Germinal center (tissue), 1 donor: ENCODE measurements around the gene STK39.

Experiments
- DNase-seq: peaks from one replicate; pipeline ENCODE4 v3.0.0; 2012; ENCODE audit warnings: mixed read lengths, low spot score

Gene STK39

DNA sequence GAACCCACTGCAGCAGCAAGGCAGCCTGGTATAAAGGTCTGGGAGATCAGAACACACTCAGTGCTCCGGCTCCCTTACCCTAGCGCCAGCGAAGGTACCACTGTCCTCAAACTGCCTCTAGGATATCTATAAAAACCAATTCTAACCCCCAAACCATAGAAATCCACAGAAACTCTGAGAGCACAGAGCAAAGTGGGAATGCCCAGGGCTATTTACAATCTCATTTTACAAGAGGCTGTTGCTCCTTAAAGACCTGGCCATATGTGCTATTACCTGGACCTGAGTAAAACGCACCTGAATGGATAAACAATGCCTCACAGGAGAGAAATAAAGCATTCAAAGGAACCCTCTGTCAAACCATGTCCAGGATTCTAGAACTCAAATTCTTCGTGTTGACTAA lies 4.3 kb downstream of the STK39 start:
- no peak for DNase-seq

DNA sequence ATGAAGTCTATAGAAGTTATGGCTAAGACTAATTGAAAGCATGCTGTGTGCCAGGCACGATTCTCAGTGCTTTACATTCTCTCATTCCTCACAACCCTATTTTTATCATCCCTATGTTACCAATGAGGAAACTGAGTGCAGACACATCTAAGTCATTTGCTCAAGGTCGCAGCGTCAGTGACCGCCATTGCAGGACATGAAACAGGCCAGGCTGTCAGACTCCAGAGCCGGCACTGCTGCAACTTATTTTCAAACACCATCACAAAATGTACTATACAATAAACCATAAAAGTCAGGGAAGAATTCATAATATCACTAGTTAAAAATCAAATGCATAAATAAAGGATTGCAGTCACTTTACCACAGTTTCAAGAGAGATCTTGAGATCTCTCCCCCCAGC lies 5.6 kb downstream of the STK39 start:
- no peak for DNase-seq

DNA sequence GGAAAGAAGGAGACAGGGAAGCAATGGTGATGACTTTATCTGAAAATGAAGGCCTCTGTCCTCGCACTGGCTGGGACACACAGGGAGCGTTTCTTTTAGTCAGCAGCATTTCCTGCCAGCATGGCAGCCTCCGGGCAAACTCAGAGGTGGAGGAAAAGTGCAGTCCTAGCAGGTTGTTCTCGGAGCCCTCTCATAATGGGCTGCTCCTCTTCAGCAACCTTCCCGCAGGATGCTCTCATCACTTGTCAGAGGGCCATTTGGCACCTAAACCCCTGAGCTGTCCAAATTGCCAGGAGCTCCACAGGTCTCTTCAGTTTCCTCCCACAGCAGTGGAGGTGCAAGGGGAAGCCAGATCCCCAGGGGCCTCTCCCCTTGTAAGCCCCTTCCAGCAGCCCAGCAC lies 6.2 kb downstream of the STK39 start:
- no peak for DNase-seq

DNA sequence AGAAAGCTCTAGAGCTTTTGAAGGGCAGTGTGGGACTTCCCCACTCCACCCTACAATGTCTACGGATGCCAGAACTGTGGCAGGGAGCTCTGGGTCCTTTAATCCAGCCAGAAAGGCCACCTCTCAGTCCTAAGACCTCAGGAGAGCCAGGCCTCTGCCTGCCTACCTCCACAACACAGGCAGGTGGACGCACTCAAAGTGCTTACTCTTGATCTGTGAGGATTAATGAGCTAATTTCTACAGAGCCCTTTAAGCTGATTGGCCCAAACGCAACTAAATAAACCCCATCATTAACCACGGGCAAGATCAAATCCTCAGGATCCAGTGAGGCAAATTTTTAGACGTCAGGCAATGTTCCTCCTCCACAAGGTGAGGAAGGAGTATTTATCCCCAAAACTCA lies 8.1 kb downstream of the STK39 start:
- DNase-seq = no peak

DNA sequence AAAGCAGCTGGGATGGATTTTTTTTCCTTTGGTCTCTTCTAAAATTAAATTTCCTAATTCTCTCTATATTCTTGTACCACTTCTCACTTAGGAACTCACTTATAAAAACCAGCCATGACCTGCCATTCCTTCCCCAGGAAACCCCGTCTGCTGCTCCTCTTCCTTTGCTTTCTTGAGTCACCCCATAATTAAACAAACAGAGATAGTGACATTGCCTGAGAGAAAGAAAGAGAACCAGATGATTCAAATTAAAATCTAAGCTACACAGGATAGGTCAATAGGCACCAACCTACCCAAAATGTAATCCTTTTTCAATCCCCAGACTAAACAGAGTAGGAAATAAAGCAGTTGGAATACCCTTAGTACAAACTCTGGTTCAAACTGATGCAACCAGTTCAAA lies 9.7 kb downstream of the STK39 start:
- no peak for DNase-seq

DNA sequence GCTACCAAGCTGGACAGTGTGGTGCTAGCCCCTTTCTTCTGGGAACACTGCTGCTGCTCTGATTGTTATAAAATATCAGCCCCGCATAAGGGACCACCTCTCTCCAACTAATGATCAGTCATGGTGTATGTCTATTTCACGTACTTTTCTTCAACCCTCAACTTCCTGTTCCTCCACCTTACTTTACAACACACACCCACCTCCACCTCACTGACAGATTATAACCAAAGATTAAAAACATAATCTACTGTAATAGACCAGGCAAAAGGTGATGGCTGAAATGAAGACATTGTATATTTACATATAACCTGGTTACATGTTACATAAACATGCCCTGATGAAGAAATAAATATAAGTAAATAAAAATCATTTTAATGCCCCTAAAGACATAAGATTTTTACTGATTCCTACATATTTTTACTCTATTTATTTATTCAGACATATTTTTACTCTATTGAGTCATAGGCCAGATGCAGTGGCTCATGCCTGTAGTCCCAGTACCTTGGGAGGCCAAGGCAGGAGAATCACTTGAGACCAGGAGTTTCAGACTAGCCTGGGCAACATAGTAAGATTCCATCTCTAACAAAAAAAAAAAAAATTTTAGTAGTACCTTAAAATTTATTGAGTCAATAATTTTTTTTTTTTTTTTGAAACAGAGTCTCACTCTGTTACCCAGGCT lies 12.8 kb downstream of the STK39 start:
- no peak for DNase-seq

DNA sequence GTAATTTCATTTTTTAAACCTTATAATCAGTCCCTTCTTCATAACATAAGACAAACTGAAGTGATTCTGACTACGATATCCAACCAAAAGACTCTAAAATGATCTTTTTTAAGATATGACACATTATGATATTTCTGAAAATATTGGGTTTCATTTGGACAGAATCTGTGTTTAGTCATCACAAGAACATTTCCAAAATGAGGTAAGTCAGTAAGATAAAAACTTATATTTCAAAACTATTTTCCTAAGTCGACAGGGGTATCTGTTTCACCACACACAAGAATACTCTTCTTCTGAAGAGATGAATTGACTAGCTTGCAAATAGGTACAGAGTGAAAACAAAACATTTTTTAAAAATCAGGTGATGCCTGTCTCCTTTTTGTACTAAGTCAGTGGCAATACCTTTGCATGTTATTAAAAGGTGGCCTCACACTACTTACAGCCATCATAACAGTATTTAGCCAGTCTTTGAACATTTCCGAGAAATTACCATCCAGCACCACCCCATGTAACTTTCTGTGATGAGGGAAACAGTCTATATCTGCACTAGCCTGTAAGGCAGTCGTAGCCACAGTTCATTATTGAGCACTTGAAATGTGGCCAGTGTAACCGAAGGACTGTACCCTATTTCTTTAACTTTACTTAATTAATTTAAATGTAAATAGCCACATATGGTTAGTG lies 13.5 kb downstream of the STK39 start:
- no peak for DNase-seq

DNA sequence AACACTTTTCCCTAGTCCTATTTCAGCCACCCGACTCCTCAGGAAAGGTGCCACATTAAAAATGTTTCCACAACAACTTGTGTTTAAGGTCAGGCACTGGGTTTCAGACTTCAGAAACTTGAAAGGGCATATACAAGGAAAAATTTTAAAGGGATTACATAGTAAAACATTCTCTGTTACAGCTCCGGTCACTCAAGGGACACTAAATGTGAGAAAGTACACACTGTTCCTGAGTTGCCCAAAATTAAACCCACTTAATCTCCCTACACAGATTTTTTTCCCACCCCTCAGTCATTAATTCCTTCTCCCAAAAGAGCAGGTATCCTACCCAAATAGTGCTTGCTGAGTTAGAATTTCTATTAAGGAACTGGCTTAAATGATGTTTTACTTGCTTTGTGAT lies 14.2 kb downstream of the STK39 start:
- no peak for DNase-seq

DNA sequence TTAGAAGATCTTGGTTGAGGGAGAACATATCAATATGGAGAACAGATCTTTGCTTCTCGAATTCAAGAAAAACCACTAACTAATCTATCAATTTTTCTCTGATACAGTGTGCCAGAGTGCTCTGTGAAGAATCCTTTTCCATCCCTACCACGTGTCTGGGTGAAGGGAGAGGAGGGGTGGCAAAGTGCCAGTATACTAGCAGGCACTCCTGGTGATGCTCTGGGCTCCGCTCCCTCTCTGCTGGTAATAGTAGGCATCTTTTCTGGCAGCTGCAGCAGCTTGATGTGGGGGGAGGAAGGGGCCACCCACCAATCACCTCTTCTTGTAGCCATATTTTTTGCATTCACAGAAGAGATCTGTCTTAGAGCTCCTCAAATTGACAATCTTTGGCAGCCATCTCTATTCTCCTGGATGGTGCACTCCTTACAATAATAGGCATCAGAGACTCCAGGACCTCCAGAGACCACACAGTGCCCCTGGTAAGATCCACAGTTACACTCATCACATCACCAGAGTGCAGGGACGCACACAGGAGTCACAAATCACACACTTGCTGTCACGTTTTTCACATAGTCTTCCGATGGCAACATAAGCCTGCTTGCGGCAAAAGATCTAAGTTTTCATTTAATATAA lies 15.7 kb downstream of the STK39 start:
- DNase-seq = no peak

DNA sequence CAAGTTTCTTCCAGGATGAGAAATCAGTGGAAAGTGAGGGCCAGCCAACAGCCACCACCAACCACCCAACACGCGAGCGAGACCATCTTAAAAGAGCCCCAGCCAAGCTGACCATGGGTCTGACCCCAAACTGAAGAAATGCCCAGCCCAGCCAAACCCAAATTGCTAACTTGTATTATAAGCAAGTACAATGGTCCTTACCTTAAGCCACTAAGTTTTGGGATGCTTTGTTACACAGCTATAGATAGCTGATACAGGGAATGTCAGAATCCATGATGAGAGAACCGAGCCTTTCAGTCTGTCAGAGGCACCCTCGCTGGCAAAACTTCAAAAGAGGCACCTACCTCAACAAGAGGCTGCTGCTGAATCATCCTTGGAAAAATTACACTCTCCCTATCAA lies 17.0 kb downstream of the STK39 start:
- no peak for DNase-seq

DNA sequence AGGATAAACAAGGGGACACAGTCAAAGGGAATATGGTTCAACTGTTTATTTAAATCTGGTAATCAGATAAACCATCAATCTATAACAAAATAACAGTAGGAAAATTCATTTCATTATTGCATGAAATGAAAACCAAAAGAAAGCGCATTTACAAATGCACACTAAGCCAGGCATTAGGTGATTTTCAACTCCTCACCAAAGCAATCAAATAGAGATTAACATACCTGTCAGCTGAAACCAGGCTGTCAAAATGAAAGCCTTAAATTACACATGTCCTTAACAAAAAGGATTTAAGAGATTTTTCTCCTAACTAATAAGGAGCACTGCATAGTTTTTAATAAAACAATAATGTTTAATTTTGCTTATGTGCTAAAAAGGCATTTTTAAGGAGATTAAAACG lies 23.0 kb downstream of the STK39 start:
- DNase-seq = no peak

DNA sequence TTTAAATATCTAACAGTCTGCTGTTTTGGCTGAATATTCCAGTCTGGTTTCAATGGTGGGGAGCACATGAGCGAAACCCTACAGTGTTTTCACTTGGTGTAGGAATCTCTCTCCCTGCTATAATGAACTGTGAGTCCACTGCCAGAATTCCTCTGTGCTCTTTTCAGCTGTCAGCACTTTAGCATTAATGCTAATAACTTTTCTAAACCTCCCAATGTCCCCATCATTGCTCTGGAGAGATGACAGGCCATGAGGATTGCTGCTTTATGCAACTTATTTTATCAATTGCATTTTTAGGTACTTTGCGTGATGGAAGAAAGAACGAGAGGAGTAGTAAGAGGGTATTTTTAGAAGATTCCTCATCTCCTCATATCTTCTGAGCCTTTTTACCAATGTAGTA lies 25.3 kb downstream of the STK39 start:
- DNase-seq = no peak

DNA sequence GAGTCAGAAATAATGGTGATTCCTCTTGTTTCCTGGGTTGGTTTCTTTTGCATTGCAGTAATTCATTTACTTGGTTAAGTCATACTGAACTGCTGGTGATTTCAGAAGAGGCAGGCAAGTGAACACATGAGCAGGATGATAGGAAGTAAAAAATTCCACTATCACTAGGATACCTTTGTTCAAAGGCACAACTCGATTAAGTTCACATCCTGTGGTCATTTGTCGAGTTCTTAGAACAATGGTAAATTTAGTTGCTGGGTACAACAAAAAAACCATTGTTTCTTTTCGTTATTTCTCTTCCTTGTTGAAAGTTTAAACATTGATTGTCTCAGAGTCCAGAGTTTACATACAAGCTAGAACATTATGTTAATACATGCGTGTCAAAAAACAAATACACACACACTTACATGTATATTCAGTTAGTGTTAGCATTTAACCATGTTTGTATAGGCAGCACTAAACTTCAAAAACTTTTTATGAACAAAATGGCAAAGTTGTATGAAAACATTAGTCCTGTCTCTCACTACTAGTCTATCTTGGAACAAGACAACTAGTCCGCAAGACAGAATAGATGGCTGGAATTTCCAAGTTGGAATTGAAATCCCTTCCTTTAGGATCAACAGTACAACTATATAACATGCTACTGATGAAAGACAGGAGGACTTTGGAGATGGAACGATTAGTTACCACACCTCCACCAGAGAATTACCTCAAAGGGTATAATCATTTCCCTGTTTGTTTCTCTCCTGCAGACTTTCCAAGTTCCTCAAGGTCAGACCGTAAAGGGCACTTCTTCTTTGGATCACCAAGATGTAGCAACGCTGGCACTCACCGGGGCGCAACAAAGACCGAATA lies 26.2 kb downstream of the STK39 start:
- no peak for DNase-seq

DNA sequence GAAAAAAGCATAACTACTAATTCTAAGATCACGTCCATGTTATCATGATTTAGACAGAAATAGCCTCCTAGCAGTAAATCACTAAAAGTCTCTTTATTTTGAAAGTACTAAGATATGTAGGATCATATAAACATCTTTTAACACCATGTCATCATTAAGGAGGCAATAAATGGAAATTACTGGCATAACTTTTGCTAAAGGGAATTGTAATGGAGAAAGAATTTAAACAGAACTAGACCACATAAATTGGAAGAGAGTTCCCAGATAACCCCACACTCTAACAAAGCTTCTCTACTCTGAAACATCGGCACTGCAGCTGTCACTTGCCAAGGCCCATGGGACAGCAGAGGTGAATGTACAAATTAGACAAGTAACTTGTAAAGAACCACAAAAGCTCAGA lies 29.5 kb downstream of the STK39 start:
- DNase-seq = no peak

DNA sequence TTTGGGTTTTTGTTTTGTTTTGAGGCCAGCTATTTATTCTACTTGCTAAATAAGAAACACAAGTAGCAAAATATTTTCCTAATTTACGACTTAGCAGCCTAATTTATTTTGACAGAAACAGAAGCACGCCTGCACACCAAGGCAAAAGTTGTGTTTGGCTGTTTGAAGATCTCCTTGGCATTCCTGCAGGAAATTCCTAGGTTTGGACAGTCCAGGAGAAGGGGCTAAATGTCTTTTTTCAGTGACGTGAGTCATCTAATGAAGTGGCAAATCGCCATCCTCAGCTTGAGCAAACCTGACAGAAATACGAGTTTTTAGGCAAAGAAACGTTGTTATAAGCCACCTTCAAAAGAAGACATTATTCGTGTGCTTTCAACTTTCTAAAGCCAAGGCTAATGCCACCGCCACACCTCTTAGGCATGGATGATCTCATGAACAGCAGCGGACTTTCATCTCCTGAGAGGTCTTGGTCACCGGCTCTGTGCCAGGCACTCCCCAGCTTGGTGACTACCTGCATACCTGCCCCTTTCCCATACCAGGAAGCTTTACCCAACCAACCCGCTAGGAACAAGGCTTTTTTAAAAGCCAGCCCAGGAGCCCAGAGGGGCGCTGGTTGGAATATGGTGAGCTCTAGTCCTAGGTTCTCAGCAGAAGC lies 30.9 kb downstream of the STK39 start:
- no peak for DNase-seq

DNA sequence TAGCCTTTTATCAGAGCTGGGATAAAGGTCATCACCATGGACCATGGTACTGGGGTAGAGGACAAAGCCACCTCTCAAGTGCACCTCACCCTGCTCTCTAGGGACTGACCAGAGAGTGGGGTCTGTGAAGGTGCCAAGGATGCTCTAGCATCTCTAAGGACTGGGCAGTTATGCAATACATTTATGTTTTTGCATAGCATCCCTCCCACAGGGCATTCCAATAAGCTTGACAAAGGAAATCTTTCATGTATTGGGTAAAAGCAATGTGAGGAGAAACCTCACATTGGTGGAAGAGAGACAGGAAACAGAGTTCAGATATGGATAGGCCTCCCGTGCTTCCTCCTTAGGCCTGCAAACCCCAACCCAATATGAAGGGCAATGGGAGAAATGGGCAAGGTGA lies 31.6 kb downstream of the STK39 start:
- no peak for DNase-seq

DNA sequence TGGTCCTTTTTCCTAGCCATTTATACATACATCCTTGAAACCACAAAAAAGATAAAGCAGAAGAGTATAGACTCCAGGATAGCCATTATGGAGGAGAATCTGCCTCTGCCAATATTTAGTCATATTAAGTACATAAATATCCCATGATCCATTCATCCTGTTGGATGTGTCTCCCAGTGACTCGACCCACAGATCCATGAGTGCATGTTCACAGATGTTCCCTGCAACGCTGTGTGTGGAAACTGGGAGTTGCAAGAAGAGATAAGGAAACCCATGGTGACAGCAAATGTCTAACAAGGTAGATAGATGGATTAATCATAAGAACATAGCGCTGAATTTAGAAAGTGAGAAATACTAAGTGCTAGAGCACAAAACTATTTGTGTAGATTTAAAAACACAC lies 34.5 kb downstream of the STK39 start:
- DNase-seq = no peak

DNA sequence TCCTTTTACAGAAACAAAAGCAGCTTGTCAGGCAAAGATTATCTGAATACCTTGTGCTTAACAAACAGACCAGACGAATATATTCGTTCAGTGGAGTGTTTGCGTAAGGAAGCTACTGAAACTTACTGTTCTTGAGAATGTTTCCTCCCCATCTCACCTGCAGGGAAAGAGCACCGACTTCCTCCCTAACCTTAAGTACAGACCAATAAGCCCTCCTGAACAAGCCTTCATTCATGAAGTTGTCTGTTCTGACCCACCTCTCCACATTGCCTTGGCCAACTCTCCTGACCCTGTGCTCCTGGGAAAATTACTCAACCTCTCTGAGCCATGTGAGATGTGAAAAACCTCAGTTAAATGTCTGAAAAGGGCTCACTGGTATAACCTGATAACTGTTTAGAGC lies 35.2 kb downstream of the STK39 start:
- DNase-seq = peak; percentile 22

DNA sequence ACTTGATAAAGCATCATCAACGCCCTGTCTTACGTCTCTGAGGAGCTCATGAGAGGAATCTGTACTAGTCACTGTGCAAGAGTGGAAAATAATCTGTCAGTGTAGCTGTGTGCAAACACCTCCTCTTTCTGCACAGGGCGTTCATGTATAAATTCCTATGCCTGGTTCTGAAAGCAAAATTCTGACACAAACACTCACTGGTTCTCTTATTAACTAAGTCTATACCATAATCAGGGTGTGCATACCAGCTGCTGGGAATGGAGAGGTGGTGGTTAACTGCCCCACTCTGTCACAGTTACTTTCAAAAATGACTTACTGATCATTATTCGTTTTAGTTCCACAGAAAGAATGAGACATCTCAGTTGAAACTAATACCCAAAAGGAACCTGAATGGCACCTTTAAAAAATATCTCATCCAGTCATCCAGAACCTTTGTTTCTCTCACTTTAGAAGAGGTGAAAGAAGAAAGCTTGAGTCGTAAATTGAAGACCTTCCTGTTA lies 35.7 kb downstream of the STK39 start:
- no peak for DNase-seq

DNA sequence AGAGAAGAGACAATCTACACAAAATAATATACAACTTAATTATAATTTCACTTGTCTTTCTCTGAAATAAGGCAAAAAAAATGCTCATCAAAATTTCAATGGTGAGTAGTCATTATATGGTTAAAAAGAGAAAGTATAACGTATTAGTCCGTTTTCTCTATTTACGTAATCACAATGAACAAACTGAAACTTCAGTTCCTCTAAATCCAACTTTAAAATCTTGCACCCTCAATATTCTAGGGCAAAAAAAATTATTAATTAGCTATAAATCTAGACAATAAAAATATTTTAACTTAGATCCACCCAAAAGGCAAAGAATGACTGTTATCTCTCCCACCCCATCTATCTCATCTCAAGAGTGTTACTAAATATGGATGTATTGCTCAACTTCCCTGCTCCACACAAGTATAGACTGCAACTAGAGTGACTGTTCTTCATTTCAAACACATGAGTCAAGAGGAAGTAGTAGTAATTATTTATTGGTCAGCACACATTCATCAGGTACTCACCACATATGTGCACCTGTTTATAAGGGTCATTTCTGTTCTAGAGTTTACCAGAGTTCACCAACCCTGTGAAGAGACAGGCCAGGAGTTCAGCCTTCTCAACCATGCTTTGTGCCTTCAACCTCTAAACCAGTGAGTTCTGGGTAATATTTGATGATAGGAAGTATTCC lies 36.4 kb downstream of the STK39 start:
- peak; percentile 28 for DNase-seq

DNA sequence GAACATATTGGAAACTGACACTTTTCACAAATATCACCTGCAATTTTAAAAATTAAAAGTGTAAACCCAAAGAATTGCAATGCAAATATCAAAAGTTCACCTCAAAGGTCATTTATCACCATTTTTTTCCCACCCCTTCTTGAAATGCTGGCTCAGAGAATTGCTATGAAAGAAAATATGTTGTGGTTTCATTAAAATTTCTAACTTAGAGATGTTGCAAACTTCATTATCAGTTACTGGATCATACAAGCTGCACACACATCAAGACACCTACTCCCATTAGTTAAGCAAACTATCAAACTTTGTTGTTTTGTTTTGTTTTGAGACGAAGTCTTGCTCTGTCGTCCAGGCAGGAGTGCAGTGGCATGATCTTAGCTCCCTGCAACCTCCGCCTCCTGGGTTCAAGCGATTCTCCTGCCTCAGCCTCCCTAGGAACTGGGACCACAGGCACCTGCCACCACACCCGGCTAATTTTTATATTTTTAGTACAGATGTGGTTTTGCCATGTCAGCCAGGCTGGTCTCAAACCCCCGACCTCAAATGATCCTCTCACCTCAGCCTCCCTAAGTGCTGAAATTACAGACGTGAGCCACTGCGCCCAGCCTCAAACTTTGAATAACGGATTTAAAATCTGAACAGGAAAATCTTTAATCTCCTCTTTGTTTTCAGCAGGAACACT lies 37.0 kb downstream of the STK39 start:
- DNase-seq = no peak
